ENCODE measurements around the gene ANKIB1. TPM values are rescaled to one million over a fixed set of nuclear protein-coding genes. Genes with fewer than 3 reads are reported as not detected.
A peak's percentile ranks its signal among the peaks of the same experiment; 100 is the strongest.

The ANKIB1 gene
- total RNA-seq, 1 donor from 2014 or later, result 52.1 TPM

- H3F3A ChIP-seq (ENCODE audit: low read depth), result peaks cover 2% of the 10 kb centered on the region
- no peak overlapping the region for H3K27ac Mint-ChIP-seq
- no peaks in the 10 kb centered on the region for H3K9me3 ChIP-seq (ENCODE audit: low read depth)
- peaks cover 2% of the 10 kb centered on the region for H3K27me3 Mint-ChIP-seq (ENCODE audit: insufficient read depth, low read depth)
- no peak overlapping the region for H3K4me3 Mint-ChIP-seq
- no peak for DNase-seq (ENCODE audit: low spot score)
- H3K4me2 ChIP-seq, result no peak overlapping the region
- H3K9me3 Mint-ChIP-seq, result no peaks in the 10 kb centered on the region
- H3K4me1 Mint-ChIP-seq, result peaks cover 10% of the 10 kb centered on the region
- TF ChIP-seq EZH2 (IDR thresholded peaks at IDR 0.05), result no peak
- no peak for TF ChIP-seq EZH2phosphoT487 (IDR thresholded peaks at IDR 0.05)
- no peak for TF ChIP-seq CTCF (IDR thresholded peaks at IDR 0.05)
- H3K36me3 Mint-ChIP-seq, result no peaks in the 10 kb centered on the region
- H3K36me3 ChIP-seq, result no peaks in the 10 kb centered on the region
- H4K20me1 ChIP-seq (ENCODE audit: low read depth), result no peaks in the 10 kb centered on the region
- no peak overlapping the region for H3K27ac ChIP-seq
- no peak overlapping the region for H2AFZ ChIP-seq (replicated peaks)
- H3K27me3 ChIP-seq, result no peaks in the 10 kb centered on the region
- H3K4me3 ChIP-seq, result no peak overlapping the region
- no peaks in the 10 kb centered on the region for H3K79me2 ChIP-seq (ENCODE audit: low read depth)
- H3K9ac ChIP-seq, result no peak overlapping the region
- peaks cover 3% of the 10 kb centered on the region for H3K4me1 ChIP-seq
Measured at GRCh38 chr7:92421676-92422435, 176.1 kb downstream of the ANKIB1 start.

GRCh38 chr7:92422926-92423325 lies 177.2 kb downstream of the ANKIB1 start:
- H3K36me3 Mint-ChIP-seq, result no peaks in the 10 kb centered on the region
- no peaks in the 10 kb centered on the region for H3K9me3 Mint-ChIP-seq
- H3K79me2 ChIP-seq (ENCODE audit: low read depth), result no peaks in the 10 kb centered on the region
- no peaks in the 10 kb centered on the region for H3K36me3 ChIP-seq
- H3F3A ChIP-seq (ENCODE audit: low read depth), result peaks cover 2% of the 10 kb centered on the region
- H2AFZ ChIP-seq (replicated peaks), result no peak overlapping the region
- TF ChIP-seq EZH2 (IDR thresholded peaks at IDR 0.05), result no peak
- TF ChIP-seq EZH2phosphoT487 (IDR thresholded peaks at IDR 0.05), result no peak
- no peak for TF ChIP-seq CTCF (IDR thresholded peaks at IDR 0.05)
- H3K4me2 ChIP-seq, result no peak overlapping the region
- H3K9me3 ChIP-seq (ENCODE audit: low read depth), result no peaks in the 10 kb centered on the region
- H4K20me1 ChIP-seq (ENCODE audit: low read depth), result no peaks in the 10 kb centered on the region
- H3K27ac ChIP-seq, result no peak overlapping the region
- no peak for DNase-seq (ENCODE audit: low spot score)
- H3K27me3 ChIP-seq, result no peaks in the 10 kb centered on the region
- peaks cover 10% of the 10 kb centered on the region for H3K4me1 Mint-ChIP-seq
- H3K4me3 Mint-ChIP-seq, result no peak overlapping the region
- no peak overlapping the region for H3K9ac ChIP-seq
- H3K27me3 Mint-ChIP-seq (ENCODE audit: insufficient read depth, low read depth), result peaks cover 5% of the 10 kb centered on the region
- H3K4me3 ChIP-seq, result no peak overlapping the region
- no peak overlapping the region for H3K27ac Mint-ChIP-seq
- H3K4me1 ChIP-seq, result peaks cover 3% of the 10 kb centered on the region

GRCh38 chr7:92423710-92424131 lies 177.9 kb downstream of the ANKIB1 start:
- H3K36me3 Mint-ChIP-seq, result no peaks in the 10 kb centered on the region
- no peak overlapping the region for H3K9ac ChIP-seq
- no peaks in the 10 kb centered on the region for H3K36me3 ChIP-seq
- peak overlapping the region; percentile 84 for H3K4me2 ChIP-seq
- H3K27me3 Mint-ChIP-seq (ENCODE audit: insufficient read depth, low read depth), result peaks cover 5% of the 10 kb centered on the region
- no peaks in the 10 kb centered on the region for H3K27me3 ChIP-seq
- no peaks in the 10 kb centered on the region for H3K9me3 ChIP-seq (ENCODE audit: low read depth)
- no peak for TF ChIP-seq CTCF (IDR thresholded peaks at IDR 0.05)
- TF ChIP-seq EZH2phosphoT487 (IDR thresholded peaks at IDR 0.05), result no peak
- TF ChIP-seq EZH2 (IDR thresholded peaks at IDR 0.05), result no peak
- H4K20me1 ChIP-seq (ENCODE audit: low read depth), result no peaks in the 10 kb centered on the region
- peaks cover 10% of the 10 kb centered on the region for H3K4me1 Mint-ChIP-seq
- H2AFZ ChIP-seq (replicated peaks), result peak overlapping the region; percentile 97
- no peaks in the 10 kb centered on the region for H3K79me2 ChIP-seq (ENCODE audit: low read depth)
- H3K27ac Mint-ChIP-seq, result no peak overlapping the region
- peaks cover 3% of the 10 kb centered on the region for H3K4me1 ChIP-seq
- DNase-seq (ENCODE audit: low spot score), result no peak
- H3K9me3 Mint-ChIP-seq, result no peaks in the 10 kb centered on the region
- H3F3A ChIP-seq (ENCODE audit: low read depth), result peaks cover 2% of the 10 kb centered on the region
- H3K4me3 Mint-ChIP-seq, result peak overlapping the region; percentile 28
- no peak overlapping the region for H3K4me3 ChIP-seq
- H3K27ac ChIP-seq, result no peak overlapping the region

Data from neural progenitor cell (in vitro differentiated cells).